H1 (cell line): ENCODE results near the gene SNX30. TPM values are rescaled to one million over a fixed set of nuclear protein-coding genes. Genes with fewer than 3 reads are reported as not detected.

ENCODE experiments used
- CTCF ChIA-PET: fragments of 300-600 bp; sonication (Branson Sonifier 250); formaldehyde crosslinking; loops from one replicate; lab custom pipeline; 2021; ENCODE audit not compliant: partially characterized antibody; lab: Charles Lee
- POLR2A ChIA-PET: fragments of 300-600 bp; sonication (Branson Sonifier 250); formaldehyde crosslinking; loops from one replicate; lab custom pipeline; 2021; ENCODE audit warnings: inconsistent platforms; ENCODE audit not compliant: partially characterized antibody; lab: Charles Lee
- DNase-seq, 2 experiments: peaks; one replicate each; pipeline versions ENCODE4 v3.0.0 to v3.0.0-alpha.2; 2010 to 2022; ENCODE audit warnings: low spot score in 2 of 2, low read depth in 1 of 2, mixed read lengths in 1 of 2
- FAIRE-seq: peaks from 2 replicates; lab custom pipeline; 2011; peaks lifted over from hg19 to GRCh38; lab: Jason Lieb, UNC
- H2AFZ ChIP-seq: 2 replicates; pipeline ENCODE4 v1.8.1; 2012; ENCODE audit warnings: low read length, inconsistent platforms
- H2AK5ac ChIP-seq: 2 replicates; pipeline ENCODE4 v1.6.1; 2013; ENCODE audit warnings: low read depth, low read length
- H2BK120ac ChIP-seq: replicated peaks from 2 replicates; pipeline ENCODE3; 2013; ENCODE audit warnings: low read depth, low read length, inconsistent platforms
- H2BK12ac ChIP-seq: 2 replicates; pipeline ENCODE4 v1.6.1; 2013; ENCODE audit warnings: low read depth, low read length
- H2BK15ac ChIP-seq: 2 replicates; pipeline ENCODE4 v1.6.1; 2013; ENCODE audit warnings: low read length
- H2BK20ac ChIP-seq: 2 replicates; pipeline ENCODE4 v1.6.1; 2013; ENCODE audit warnings: low read length
- H2BK5ac ChIP-seq: 2 replicates; pipeline ENCODE4 v1.6.1; 2013; ENCODE audit warnings: low read depth, low read length
- H3K14ac ChIP-seq: 2 replicates; pipeline ENCODE4 v1.6.1; 2013; ENCODE audit warnings: inconsistent platforms; ENCODE audit not compliant: insufficient read length
- H3K18ac ChIP-seq: 2 replicates; pipeline ENCODE4 v1.6.1; 2013; ENCODE audit warnings: low read length; ENCODE audit errors: extremely low read depth
- H3K23ac ChIP-seq: 2 replicates; pipeline ENCODE4 v1.6.1; 2013; ENCODE audit warnings: inconsistent platforms; ENCODE audit not compliant: insufficient read length
- H3K23me2 ChIP-seq: 2 replicates; pipeline ENCODE4 v1.6.1; 2013; ENCODE audit warnings: low read depth, low read length
- H3K27ac ChIP-seq: 2 replicates; pipeline ENCODE4 v1.6.1; 2011; ENCODE audit warnings: low read depth, low read length, inconsistent platforms
- H3K27me3 ChIP-seq, 4 experiments: replicated peaks in 1 of 4; 1 replicate in 1 of 4; 2 replicates in 3 of 4; pipeline versions ENCODE4 v1.6.1 to v1.8.1; 2011 to 2013; ENCODE audit warnings: low read length in 3 of 4, mild to moderate bottlenecking in 3 of 4, inconsistent platforms in 2 of 4, mixed read lengths in 2 of 4, moderate library complexity in 1 of 4; ENCODE audit not compliant: control insufficient read depth in 3 of 4, insufficient read depth in 3 of 4; ENCODE audit errors: extremely low read depth in 1 of 4
- H3K36me3 ChIP-seq, 4 experiments: 2 replicates each; pipeline versions ENCODE4 v1.6.1 to v1.8.1; 2011 to 2013; ENCODE audit warnings: mild to moderate bottlenecking in 4 of 4, low read length in 3 of 4, moderate library complexity in 2 of 4, control low read depth in 1 of 4, inconsistent platforms in 1 of 4; ENCODE audit not compliant: insufficient read depth in 4 of 4, control insufficient read depth in 2 of 4
- H3K4ac ChIP-seq: replicated peaks from 2 replicates; pipeline ENCODE3; 2013; ENCODE audit warnings: low read length, low read depth, mixed read lengths, inconsistent platforms; ENCODE audit not compliant: insufficient read length
- H3K4me1 ChIP-seq, 4 experiments: replicated peaks in 1 of 4; 1 replicate in 1 of 4; 2 replicates in 3 of 4; pipeline versions ENCODE4 v1.6.1 to v1.8.1; 2011 to 2013; ENCODE audit warnings: low read length in 3 of 4, inconsistent platforms in 2 of 4, mixed read lengths in 1 of 4; ENCODE audit not compliant: insufficient read depth in 4 of 4, control insufficient read depth in 3 of 4
- H3K4me2 ChIP-seq, 2 experiments: 2 replicates each; pipeline versions ENCODE4 v1.6.1 to v1.8.1; 2011 to 2013; ENCODE audit warnings: low read depth in 2 of 2, low read length in 2 of 2, control low read depth in 1 of 2, inconsistent platforms in 1 of 2, mild to moderate bottlenecking in 1 of 2; ENCODE audit not compliant: insufficient read depth in 1 of 2
- H3K4me3 ChIP-seq, 4 experiments: fragments of 200-600, 300-600 bp in 1 of 4; sonication (generic), shearing (Covaris generic), sonication (Bioruptor Twin) in 1 of 4; 2 replicates each; pipeline versions ENCODE4 v1.5.1 to v1.8.1; 2011 to 2016; ENCODE audit warnings: low read length in 4 of 4, low read depth in 3 of 4, control low read depth in 2 of 4, inconsistent platforms in 2 of 4, mild to moderate bottlenecking in 2 of 4, mixed read lengths in 1 of 4, moderate library complexity in 1 of 4; ENCODE audit not compliant: insufficient read depth in 2 of 4; ENCODE audit errors: extremely low read depth in 1 of 4
- H3K56ac ChIP-seq: replicated peaks from 2 replicates; pipeline ENCODE3; 2013; ENCODE audit warnings: low read depth, mild to moderate bottlenecking, mixed read lengths, low read length, inconsistent platforms; ENCODE audit not compliant: insufficient read length
- H3K79me1 ChIP-seq: 2 replicates; pipeline ENCODE4 v1.6.1; 2013; ENCODE audit warnings: low read depth, low read length, control low read depth
- H3K79me2 ChIP-seq, 2 experiments: 2 replicates each; pipeline versions ENCODE4 v1.6.1 to v1.8.1; 2012 to 2013; ENCODE audit warnings: low read length in 2 of 2, mild to moderate bottlenecking in 2 of 2, inconsistent platforms in 1 of 2; ENCODE audit not compliant: insufficient read depth in 2 of 2, control insufficient read depth in 1 of 2
- H3K9ac ChIP-seq, 4 experiments: replicated peaks in 1 of 4; 1 replicate in 1 of 4; 2 replicates in 3 of 4; pipeline versions ENCODE4 v1.6.1 to v1.8.1; 2011 to 2013; ENCODE audit warnings: low read depth in 3 of 4, low read length in 3 of 4, control low read depth in 2 of 4, mild to moderate bottlenecking in 2 of 4, moderate library complexity in 2 of 4, inconsistent platforms in 1 of 4; ENCODE audit errors: extremely low read depth in 1 of 4
- H3K9me3 ChIP-seq, 2 experiments: 2 replicates each; pipeline versions ENCODE4 v1.6.1 to v1.8.1; 2012 to 2013; ENCODE audit warnings: mild to moderate bottlenecking in 2 of 2, moderate library complexity in 2 of 2, control low read depth in 1 of 2, inconsistent platforms in 1 of 2, low read depth in 1 of 2, low read length in 1 of 2, mixed read lengths in 1 of 2; ENCODE audit not compliant: insufficient read depth in 2 of 2
- H4K20me1 ChIP-seq, 2 experiments: replicated peaks in 1 of 2; 2 replicates each; pipeline versions ENCODE3 to v1.8.1; 2011 to 2013; ENCODE audit warnings: inconsistent platforms in 2 of 2, low read length in 2 of 2, mild to moderate bottlenecking in 1 of 2; ENCODE audit not compliant: insufficient read depth in 2 of 2, control insufficient read depth in 1 of 2
- H4K5ac ChIP-seq: 2 replicates; pipeline ENCODE4 v1.6.1; 2013; ENCODE audit warnings: low read length, low read depth, mixed read lengths, inconsistent platforms; ENCODE audit not compliant: insufficient read length
- H4K8ac ChIP-seq: 2 replicates; pipeline ENCODE4 v1.8.0; 2013; ENCODE audit warnings: mild to moderate bottlenecking, moderate library complexity, low read length, inconsistent platforms; ENCODE audit not compliant: insufficient read depth; ENCODE audit errors: extremely low read depth
- H4K91ac ChIP-seq: replicated peaks from 2 replicates; pipeline ENCODE3; 2013; ENCODE audit warnings: low read length, mixed read lengths, inconsistent platforms; ENCODE audit not compliant: insufficient read length
- BACH1 ChIP-seq: IDR thresholded peaks from 2 replicates; pipeline ENCODE4 v1.6.1; 2012; ENCODE audit warnings: low read length, improper control_type of control experiment
- CTCF ChIP-seq, 3 experiments: IDR thresholded peaks; 1 replicate in 2 of 3; 2 replicates in 1 of 3; pipeline versions ENCODE4 v1.5.1 to v1.6.1; 2011; ENCODE audit warnings: low read length in 3 of 3, mild to moderate bottlenecking in 3 of 3, inconsistent platforms in 2 of 3, low read depth in 1 of 3, moderate library complexity in 1 of 3; ENCODE audit not compliant: insufficient read depth in 1 of 3; ENCODE audit errors: control extremely low read depth in 1 of 3
- RAD21 ChIP-seq, 2 experiments: IDR thresholded peaks in 1 of 2; conservative IDR thresholded peaks in 1 of 2; 2 replicates each; pipeline ENCODE4 v1.6.1; 2011; ENCODE audit warnings: low read depth in 2 of 2, low read length in 2 of 2, improper control_type of control experiment in 1 of 2, inconsistent platforms in 1 of 2, mild to moderate bottlenecking in 1 of 2, moderate library complexity in 1 of 2
- WGBS, 2 experiments: shearing (Covaris generic) in 1 of 2; methylation state at CpG; one replicate each; pipeline versions ENCODE4 v1.1.6 to v1.1.7; 2013 to 2015; ENCODE audit warnings: low lambda C conversion rate in 2 of 2, mixed read lengths in 2 of 2, inconsistent platforms in 1 of 2, low coverage in 1 of 2, missing lambda C conversion rate in 1 of 2; ENCODE audit not compliant: insufficient replicate concordance in 2 of 2, insufficient coverage in 1 of 2, insufficient read length in 1 of 2; ENCODE audit errors: extremely low coverage in 1 of 2, missing lambda C conversion rate in 1 of 2; 5-methylcytosine and 5-hydroxymethylcytosine counted together
- polyA plus RNA-seq, 7 experiments: library from polyadenylated mRNA; depleted of rRNA in 3 of 7; stranded (reverse) in 5 of 7; unstranded in 2 of 7; fragments of >200 nt in 5 of 7; fragments of 200-250 nt in 2 of 7; gene quantifications; 1 replicate in 5 of 7; 2 replicates in 1 of 7; 4 replicates in 1 of 7; pipeline versions ENCODE4 v1.2.1 to v1.2.3, GENCODE V29; 2011 to 2013; ENCODE audit warnings: missing spikeins in 2 of 7, mixed read lengths in 2 of 7
- total RNA-seq: library from RNA; stranded (reverse); fragmentation: NEBNext Ultra II Directional; extraction: Animal tissue kit (Norgen Biotek cat#: 25700); gene quantifications from 2 replicates; pipeline ENCODE4 v1.2.1, GENCODE V29; 2021

The SNX30 gene
- total and polyA plus RNA-seq, 2 of the 8 experiments (the other 6 are each of a cell fraction or from before 2014, with no cell fraction given): 4.0 to 12.2 TPM

- Histone ChIP-seq H3K9me3 (no peaks in the 10 kb centered on the region; a peak in 1 of 4 replicates), H3K4me1 (peaks cover 0 to 8% (median 4%) of the 10 kb centered on the region in 4 experiments; a peak in 4 of 7 replicates), H4K20me1 (no peaks in the 10 kb centered on the region), H3K27ac (no peak overlapping the region), H2BK15ac (no peak overlapping the region)
- POLR2A ChIA-PET: interaction anchor here (0.9 kb wide), 1 partner anchor 8 kb away, joined by 3 read pairs; no protein-coding TSS in a partner anchor
- TF ChIP-seq BACH1 (no peak), RAD21 (IDR thresholded peaks at IDR 0.05 in 1 of 2, conservative IDR thresholded peaks at IDR 0.05 in 1 of 2; ENCODE audit: low read depth in 2 of 2, low read length in 2 of 2) (peak; percentile 88 to 91), CTCF (IDR thresholded peaks at IDR 0.05; ENCODE audit: control extremely low read depth in 1 of 3, insufficient read depth in 1 of 3, low read depth in 1 of 3, low read length in 3 of 3) (peak; percentile 91 to 97 (median 96))
- TF ChIP-seq, all 59 proteins: peak for 2
- peak; percentile 34 to 85 for DNase-seq
- Histone ChIP-seq H3K4me3 (no peak overlapping the region), H2BK5ac (no peak overlapping the region), H3K4ac (no peak overlapping the region), H2BK120ac (no peak overlapping the region), H2BK12ac (no peak overlapping the region), H4K5ac (no peak overlapping the region), H3K79me1 (no peaks in the 10 kb centered on the region), H4K91ac (no peak overlapping the region), H3K23ac (no peak overlapping the region), H4K8ac (no peak overlapping the region), H3K9ac (no peak overlapping the region), H3K36me3 (no peaks in the 10 kb centered on the region), H3K27me3 (peaks cover 14 to 34% (median 28%) of the 10 kb centered on the region in 4 experiments), H3K18ac (no peak overlapping the region; the same call in 1 of the 2 replicates), H3K56ac (no peak overlapping the region), H2AFZ (no peak overlapping the region), H3K14ac (no peak overlapping the region), H2BK20ac (no peak overlapping the region), H2AK5ac (no peak overlapping the region), H3K4me2 (no peak overlapping the region), H3K23me2 (peaks cover 9% of the 10 kb centered on the region; the same call in 1 of the 2 replicates), H3K79me2 (no peaks in the 10 kb centered on the region)
- 48% methylated on average over 5 of the region's 5 CpGs; no CpG with 5 or more reads in 1 of the 2 experiments for WGBS, 2 experiments
- CTCF ChIA-PET: interaction anchor here (0.6 to 6.4 kb wide), 27 partner anchors 10 to 837 kb away, joined by 3 to 76 read pairs (median 4); no protein-coding TSS in a partner anchor
- peak; percentile 88 for FAIRE-seq
These were observed 136.8 kb downstream of the SNX30 start for GRCh38 chr9:112887381-112887780.
